Astrocyte of the hippocampus (primary cell): Measurements from ENCODE around the gene MYO1D.
"Not testable (repeated sequence)": the region's sequence is repeated elsewhere in the genome, so short reads cannot be mapped to it uniquely, and the experiment has no call there.

ENCODE experiments used
- DNase-seq: peaks from one replicate; pipeline ENCODE4 v3.0.0; 2011; ENCODE audit warnings: low read depth, low spot score

MYO1D gene

GRCh38 chr17:32461853-32462617 is 414.9 kb downstream of the MYO1D start:
- peak; percentile 69 for DNase-seq

DNA sequence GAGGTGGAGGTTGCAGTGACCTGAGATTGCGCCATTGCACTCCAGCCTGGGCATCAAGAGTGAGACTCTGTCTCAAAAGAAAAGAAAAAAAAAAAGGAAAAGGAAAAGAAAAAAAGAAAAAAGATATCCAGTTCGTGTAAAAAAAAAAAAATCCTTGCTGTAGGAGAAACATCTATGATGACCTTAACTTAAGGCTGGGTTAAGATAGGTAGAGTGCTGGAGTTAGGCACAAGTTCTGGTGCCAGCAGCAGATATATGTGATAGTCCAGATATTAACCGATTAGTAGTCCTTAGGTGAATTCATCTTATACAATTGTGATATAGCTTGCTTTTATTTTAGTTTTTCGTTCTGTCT is 415.4 kb downstream of the MYO1D start:
- no peak for DNase-seq

- no peak for DNase-seq
Observed at GRCh38 chr17:32460054-32460453, 416.9 kb downstream of the MYO1D start.

- no peak for DNase-seq
Observed at GRCh38 chr17:32458371-32458770, 418.6 kb downstream of the MYO1D start.

- DNase-seq = no peak
Observed at GRCh38 chr17:32453370-32453769, 423.6 kb downstream of the MYO1D start.

- DNase-seq = peak; percentile 12
Observed at GRCh38 chr17:32452281-32452680, 424.6 kb downstream of the MYO1D start.

GRCh38 chr17:32451879-32452278 is 425.0 kb downstream of the MYO1D start:
- DNase-seq = no peak

DNA sequence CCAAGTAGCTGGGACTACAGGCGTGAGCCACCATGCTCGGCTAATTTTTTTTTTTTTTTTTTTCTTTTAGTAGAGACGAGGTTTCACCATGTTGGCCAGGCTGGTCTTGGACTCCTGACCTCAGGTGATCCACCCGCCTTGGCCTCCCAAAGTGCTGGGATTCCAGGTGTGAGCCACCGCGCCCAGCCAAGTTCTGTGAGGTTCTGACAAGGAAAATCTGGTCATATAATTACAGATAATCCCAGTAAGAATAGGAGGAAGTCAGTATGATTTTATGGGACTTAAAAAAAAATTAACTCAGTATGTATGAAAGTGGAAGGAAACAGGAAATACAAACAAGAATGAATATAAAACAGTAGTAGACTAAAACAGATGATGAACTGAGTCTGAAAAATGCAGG is 426.5 kb downstream of the MYO1D start:
- not testable (repeated sequence) for DNase-seq

DNA sequence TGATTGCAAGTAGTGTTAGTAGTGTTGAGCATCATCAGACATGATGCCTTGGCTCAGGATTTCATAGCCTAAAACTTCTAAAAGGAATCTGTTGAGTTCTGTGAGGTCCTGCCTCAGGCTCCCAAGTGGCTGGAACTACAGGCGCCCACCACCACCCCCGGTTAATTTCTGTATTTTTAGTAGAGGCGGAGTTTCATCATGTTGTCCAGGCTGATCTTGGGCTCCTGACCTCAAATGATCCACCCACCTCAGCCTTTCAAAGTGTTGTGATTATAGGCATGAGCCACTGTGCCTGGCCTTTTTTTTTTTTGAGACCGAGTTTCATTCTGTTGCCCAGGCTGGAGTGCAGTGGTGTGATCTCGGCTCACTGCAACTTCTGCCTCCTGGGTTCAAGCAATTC is 427.0 kb downstream of the MYO1D start:
- DNase-seq = no peak

DNA sequence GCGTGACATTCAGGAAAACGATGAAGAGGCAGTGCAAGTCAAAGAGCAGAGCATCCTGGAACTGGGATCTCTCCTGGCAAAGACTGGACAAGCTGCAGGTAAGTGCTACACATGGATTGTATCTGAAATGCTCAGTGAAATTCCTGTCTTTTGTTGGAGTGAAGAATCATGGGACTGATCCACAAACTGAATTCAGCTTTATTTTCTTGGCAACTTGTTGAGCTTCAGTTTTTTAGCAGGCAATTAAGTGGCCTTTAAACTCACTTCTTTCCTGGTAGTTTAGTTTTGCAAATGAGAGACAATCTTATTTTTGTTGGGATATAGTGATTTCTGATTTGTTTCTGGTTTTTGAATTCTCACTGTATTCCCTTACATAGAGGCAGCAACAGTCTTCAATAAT is 430.0 kb downstream of the MYO1D start:
- DNase-seq = no peak

DNA sequence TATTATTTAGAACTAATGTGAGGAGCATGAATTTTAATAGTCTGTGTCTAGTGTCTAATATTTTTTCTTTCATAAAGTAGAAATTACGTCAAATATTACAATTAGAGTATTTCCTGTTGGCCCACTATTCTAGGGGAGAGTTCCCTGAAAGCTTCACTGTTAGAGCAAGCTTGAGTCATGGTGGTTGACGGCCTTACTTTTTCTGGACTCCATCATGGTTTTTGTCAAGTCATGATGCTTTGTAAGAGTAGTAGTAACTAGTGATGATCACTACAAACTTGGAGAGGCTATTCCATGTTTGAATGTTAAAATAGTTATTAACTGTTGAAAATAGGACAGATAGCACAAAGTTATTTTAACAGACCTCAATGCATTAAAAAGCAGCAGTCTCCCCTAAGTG is 431.0 kb downstream of the MYO1D start:
- DNase-seq = peak; percentile 20

- no peak for DNase-seq
Observed at GRCh38 chr17:32445497-32445896, 431.4 kb downstream of the MYO1D start.

GRCh38 chr17:32445074-32445415 is 431.9 kb downstream of the MYO1D start:
- peak; percentile 77 for DNase-seq

- peak; percentile 99 for DNase-seq
Observed at GRCh38 chr17:32444301-32445073, 432.4 kb downstream of the MYO1D start, which contains the start of gene PSMD11. Gene PSMD11 (plus strand): TSS chr17:32444510. CDS start chr17:32444524, 14 bp downstream.

DNA sequence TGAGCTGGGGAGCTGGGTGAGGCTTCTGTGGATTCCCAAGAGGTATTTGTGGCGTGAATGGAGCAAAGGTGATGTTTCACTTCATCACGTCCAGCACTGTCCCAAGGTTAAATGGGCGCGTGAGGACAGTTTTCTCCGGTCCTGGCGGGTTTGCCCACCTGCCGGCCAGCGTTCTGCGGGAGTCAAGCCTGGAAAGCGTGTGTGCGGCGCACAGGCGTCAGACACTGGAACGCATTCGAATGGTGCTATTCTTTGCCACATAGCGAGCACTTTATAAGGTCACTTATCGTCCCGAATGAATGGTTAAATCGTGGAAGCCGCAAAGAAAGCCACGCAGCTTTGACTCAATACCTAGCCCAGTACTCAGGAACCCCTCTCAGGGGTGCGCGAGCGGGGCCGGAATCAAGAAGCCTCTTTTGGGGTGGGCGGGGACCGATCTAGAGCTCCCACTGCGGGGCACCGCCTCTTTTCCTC is 433.1 kb downstream of the MYO1D start:
- DNase-seq = no peak
